Measurements from ENCODE around the gene HIRA.
"Not testable (repeated sequence)": the region's sequence is repeated elsewhere in the genome, so short reads cannot be mapped to it uniquely, and the experiment has no call there.

Gene HIRA

GRCh38 chr22:19442166-19442565 is 10.6 kb upstream of the HIRA start:
- no peak for DNase-seq

- DNase-seq: no peak
Measured at GRCh38 chr22:19440411-19441195, 9.1 kb upstream of the HIRA start.

- no peak for DNase-seq
Measured at GRCh38 chr22:19438298-19438697, 6.8 kb upstream of the HIRA start.

GRCh38 chr22:19436444-19437161 is 5.1 kb upstream of the HIRA start:
- not testable (repeated sequence) for DNase-seq

GRCh38 chr22:19434829-19435580 is 3.5 kb upstream of the HIRA start:
- DNase-seq: no peak

- DNase-seq: no peak
Measured at GRCh38 chr22:19434401-19434800, 2.9 kb upstream of the HIRA start.

- peak; percentile 68 for DNase-seq
Measured at GRCh38 chr22:19432133-19432851, 759 bp upstream of the HIRA start, which contains the start of gene MRPL40. Gene MRPL40 (plus strand): TSS chr22:19432545. CDS start chr22:19432555, 10 bp downstream.

GRCh38 chr22:19430890-19431541 is 517 bp downstream of the HIRA start:
- no peak for DNase-seq

GRCh38 chr22:19429950-19430889 is 1.3 kb downstream of the HIRA start:
- DNase-seq: no peak

- DNase-seq: no peak
Measured at GRCh38 chr22:19424186-19424500, 7.4 kb downstream of the HIRA start.

- no peak for DNase-seq
Measured at GRCh38 chr22:19422440-19423301, 8.9 kb downstream of the HIRA start.

- DNase-seq: no peak
Measured at GRCh38 chr22:19420321-19420720, 11.2 kb downstream of the HIRA start.

- DNase-seq: no peak
Measured at GRCh38 chr22:19419464-19420178, 11.9 kb downstream of the HIRA start.

GRCh38 chr22:19419086-19419463 is 12.5 kb downstream of the HIRA start:
- no peak for DNase-seq

GRCh38 chr22:19412923-19413322 is 18.6 kb downstream of the HIRA start:
- no peak for DNase-seq

GRCh38 chr22:19412478-19412877 is 19.1 kb downstream of the HIRA start:
- no peak for DNase-seq

GRCh38 chr22:19411690-19412045 is 19.9 kb downstream of the HIRA start:
- no peak for DNase-seq

GRCh38 chr22:19410941-19411689 is 20.4 kb downstream of the HIRA start:
- no peak for DNase-seq
